ENCODE results near the gene CT45A9.
"Not testable (repeated sequence)": the region's sequence is repeated elsewhere in the genome, so short reads cannot be mapped to it uniquely, and the experiment has no call there.

The CT45A9 gene, protein sequence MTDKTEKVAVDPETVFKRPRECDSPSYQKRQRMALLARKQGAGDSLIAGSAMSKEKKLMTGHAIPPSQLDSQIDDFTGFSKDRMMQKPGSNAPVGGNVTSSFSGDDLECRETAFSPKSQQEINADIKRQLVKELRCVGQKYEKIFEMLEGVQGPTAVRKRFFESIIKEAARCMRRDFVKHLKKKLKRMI

DNA sequence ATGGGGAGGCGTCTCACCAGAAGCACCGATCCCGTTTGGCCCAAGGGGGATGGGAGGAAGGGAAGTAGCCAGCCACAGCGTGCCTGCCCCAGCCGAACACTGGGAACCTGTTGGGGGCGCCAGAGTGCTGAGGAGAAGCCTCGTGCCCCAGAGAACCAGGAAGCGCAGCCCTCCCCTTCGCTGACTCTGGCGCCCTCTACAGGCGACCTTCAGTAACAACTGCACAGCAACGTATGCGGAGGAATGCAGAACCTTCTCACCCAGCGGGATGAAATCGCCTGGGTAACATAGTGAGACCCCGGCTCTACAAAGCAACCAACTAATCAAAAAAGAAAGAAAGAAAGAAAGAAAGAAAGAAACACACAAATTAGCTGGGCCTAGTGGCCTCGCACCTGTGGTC lies at the start of gene CT45A9:
CT45A9 (minus strand) TSS at position 101 of the 400 bp plus-strand sequence. CDS start 3,751 bp downstream, outside the sequence.
- DNase-seq (ENCODE audit: low spot score), result not testable (repeated sequence)

DNA sequence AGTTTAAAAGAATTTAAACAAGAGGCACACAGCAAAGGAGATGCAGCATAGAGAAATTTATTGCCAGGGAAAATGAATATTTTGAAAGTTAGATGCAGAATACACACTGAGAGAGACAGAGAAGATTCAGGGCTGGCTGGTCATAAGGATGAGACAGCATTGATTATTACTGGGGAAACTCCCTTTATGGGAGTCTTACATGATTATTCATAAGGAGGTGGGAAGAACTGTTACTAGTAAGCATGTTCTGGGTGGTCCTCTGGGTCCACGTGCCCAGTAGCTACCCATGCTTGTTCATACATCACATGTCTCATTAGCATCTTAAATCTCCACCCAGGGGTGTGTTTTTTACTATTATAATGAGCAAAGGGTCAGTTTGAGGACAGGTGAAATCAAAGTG lies 48.9 kb upstream of the CT45A9 start:
- not testable (repeated sequence) for DNase-seq (ENCODE audit: low spot score)

DNA sequence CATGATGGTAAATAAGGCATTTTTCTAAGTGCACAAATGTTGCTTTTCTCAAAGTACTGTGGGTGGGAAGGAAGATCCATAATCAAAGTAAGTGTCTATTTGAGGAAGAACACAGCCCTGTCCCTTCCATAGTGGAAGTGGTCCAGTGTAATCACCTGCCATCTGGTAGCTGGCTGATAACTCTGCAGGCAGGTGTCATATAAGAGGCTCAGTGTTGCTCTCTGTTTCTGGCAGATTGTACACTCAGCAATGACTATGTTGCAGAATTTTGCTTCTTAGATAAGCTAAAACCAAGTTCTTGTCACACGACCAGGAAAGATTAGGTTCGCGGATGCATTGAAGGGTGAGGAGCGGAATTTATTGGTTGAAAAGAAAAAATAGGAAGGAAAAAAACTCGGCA lies 42.8 kb upstream of the CT45A9 start:
- no peak for DNase-seq (ENCODE audit: low spot score)

DNA sequence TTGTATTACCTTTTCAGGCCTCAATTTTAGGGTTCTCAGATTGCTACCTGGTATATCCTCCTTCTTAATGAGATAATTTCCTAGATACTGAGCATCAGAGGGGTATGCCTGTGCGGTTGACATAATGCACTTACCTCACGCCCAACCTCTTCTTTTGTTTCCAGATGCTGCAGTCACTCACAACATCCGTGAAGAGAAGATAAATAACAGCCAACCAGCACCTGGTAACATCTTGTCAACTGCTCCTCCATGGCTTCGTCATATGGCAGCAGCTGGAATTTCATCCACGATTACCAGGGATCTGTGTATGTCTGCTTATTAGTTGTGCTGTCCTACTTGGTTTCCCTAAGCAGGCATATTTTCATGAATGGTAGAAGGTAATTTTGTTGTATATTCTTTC lies 38.6 kb upstream of the CT45A9 start:
- no peak for DNase-seq (ENCODE audit: low spot score)

DNA sequence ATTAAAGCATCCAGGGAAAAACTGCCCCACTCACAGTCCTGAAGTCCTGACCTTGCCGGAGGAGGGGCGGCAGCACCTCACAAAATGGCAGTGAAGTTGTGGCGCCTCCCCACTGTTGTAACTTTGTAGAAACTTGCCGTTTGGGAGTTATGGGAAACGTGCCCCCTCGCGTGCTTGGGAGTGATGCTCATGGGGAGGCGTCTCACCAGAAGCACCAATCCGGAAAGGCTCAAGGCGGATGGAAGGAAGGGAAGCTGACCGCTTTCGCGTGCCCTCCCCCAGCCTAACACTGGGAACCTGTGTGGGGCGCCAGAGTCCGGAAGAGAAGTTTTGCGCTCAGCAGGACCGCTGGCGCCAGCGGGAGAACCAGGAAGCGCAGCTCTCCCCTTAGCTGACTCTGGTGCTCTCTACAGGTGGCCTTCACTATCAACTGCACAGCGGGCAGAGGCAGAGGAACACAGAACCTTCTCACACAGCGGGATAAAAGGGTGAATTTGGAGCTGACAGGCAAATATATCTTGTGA lies 21.7 kb upstream of the CT45A9 start, which contains the start of the genes CT45A10 and SAGE1:
CT45A10 (minus strand) TSS at position 151 of the 524 bp plus-strand sequence. CDS start 8,100 bp downstream, outside the sequence.
SAGE1 (plus strand) TSS at position 423 of the 524 bp plus-strand sequence. CDS start 2,527 bp downstream, outside the sequence.
- DNase-seq (ENCODE audit: low spot score), result peak; percentile 5

DNA sequence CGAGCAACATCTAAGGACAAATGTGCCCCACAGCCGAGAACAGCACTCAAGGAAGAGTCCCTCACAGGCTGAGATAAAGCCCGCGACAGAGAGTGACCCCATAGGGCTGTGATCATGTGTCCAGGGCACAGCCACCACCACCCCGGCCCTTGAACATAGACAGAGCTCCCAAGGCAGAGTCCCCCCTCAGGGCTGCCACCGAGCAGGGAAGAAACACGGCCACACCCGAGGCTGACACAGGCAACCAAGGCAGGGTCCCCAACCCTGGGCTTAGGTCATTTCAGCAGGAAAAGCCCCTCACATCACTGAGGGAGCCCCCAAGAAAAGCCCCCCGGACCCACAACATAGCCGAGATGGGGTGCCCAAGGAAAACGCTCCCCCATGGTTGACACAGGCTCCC lies 21.2 kb upstream of the CT45A9 start:
- no peak for DNase-seq (ENCODE audit: low spot score)

DNA sequence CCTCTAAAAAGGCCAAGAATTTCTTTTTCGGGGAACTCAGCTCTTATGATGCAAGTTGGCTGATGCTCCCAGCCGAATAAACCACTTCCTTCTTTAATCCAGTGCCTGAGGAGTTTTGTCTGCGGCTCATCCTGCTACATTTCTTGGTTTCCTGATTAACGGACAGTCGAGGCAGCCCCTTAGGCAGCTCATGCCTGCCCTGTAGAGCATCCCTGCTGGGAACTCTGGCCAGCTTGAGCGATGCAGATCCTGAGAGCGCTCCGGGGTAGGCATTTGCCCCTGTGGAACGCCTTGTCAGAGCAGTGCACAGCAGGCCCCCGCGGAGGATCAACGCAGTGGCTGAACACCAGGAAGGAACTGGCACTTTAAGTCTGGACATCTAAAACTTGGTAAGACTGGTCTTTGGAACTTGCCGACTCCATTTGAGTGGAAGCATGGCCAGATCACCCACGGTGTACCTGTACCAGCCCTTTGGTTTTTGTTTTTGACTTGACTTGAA lies 18.5 kb upstream of the CT45A9 start:
- DNase-seq (ENCODE audit: low spot score), result no peak

DNA sequence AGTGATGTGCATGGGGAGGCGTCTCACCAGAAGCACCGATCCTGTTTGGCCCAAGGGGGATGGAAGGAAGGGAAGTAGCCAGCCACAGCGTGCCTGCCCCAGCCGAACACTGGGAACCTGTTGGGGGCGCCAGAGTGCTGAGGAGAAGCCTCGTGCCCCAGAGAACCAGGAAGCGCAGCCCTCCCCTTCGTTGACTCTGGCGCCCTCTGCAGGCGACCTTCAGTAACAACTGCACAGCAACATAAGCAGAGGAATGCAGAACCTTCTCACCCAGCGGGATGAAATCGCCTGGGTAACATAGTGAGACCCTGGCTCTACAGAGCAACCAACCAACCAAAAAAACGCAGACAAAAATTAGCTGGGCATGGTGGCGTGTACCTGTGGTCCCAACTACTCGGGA lies 17.4 kb upstream of the CT45A9 start:
- DNase-seq (ENCODE audit: low spot score), result not testable (repeated sequence)

DNA sequence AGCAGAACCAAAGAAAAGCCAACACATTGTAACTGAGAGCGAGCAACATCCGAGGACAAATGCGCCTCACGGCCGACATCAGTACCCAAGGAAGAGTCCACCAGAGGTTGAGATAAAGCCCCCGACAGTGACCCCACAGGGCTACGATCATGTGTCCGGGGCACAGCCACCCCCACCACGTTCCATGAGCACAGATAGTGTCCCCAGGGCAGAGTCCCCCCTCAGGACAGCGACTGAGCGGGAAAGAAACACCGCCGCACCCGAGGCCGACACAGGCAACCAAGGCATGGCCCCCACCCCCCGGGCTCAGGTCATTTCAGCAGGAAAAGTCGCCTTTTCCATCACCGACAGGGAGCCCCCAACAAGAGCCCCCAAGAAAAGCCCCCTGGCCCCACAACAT lies 16.6 kb upstream of the CT45A9 start:
- not testable (repeated sequence) for DNase-seq (ENCODE audit: low spot score)

DNA sequence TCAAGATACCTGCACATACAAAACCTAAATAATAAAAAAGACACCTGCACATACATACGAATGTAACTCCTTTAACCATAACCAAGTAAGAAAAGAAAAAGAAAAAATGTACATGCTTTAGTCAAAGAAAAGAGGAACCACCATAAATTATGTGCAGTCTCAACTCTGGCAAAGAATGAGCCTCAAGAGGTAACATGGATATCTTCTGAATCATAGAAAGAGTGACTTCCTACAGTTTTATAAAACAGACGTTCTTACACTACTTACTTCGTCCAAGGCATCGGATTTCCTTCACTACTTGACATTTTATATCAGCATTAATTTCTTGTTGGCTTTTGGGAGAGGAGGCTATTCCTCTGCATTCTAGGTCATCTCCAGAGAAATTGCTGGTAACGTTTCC lies 11.1 kb upstream of the CT45A9 start:
- DNase-seq (ENCODE audit: low spot score), result not testable (repeated sequence)

DNA sequence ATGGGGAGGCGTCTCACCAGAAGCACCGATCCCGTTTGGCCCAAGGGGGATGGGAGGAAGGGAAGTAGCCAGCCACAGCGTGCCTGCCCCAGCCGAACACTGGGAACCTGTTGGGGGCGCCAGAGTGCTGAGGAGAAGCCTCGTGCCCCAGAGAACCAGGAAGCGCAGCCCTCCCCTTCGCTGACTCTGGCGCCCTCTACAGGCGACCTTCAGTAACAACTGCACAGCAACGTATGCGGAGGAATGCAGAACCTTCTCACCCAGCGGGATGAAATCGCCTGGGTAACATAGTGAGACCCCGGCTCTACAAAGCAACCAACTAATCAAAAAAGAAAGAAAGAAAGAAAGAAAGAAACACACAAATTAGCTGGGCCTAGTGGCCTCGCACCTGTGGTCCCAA lies 17.2 kb downstream of the CT45A9 start, which contains the start of gene CT45A8:
CT45A8 (minus strand) TSS at position 101 of the 400 bp plus-strand sequence. CDS start 3,755 bp downstream, outside the sequence.
- not testable (repeated sequence) for DNase-seq (ENCODE audit: low spot score)

DNA sequence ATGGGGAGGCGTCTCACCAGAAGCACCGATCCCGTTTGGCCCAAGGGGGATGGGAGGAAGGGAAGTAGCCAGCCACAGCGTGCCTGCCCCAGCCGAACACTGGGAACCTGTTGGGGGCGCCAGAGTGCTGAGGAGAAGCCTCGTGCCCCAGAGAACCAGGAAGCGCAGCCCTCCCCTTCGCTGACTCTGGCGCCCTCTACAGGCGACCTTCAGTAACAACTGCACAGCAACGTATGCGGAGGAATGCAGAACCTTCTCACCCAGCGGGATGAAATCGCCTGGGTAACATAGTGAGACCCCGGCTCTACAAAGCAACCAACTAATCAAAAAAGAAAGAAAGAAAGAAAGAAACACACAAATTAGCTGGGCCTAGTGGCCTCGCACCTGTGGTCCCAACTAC lies 34.4 kb downstream of the CT45A9 start, which contains the start of gene CT45A7:
CT45A7 (minus strand) TSS at position 101 of the 400 bp plus-strand sequence. CDS start 3,747 bp downstream, outside the sequence.
- not testable (repeated sequence) for DNase-seq (ENCODE audit: low spot score)

DNA sequence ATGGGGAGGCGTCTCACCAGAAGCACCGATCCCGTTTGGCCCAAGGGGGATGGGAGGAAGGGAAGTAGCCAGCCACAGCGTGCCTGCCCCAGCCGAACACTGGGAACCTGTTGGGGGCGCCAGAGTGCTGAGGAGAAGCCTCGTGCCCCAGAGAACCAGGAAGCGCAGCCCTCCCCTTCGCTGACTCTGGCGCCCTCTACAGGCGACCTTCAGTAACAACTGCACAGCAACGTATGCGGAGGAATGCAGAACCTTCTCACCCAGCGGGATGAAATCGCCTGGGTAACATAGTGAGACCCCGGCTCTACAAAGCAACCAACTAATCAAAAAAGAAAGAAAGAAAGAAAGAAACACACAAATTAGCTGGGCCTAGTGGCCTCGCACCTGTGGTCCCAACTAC lies 51.7 kb downstream of the CT45A9 start, which contains the start of gene CT45A2:
CT45A2 (minus strand) TSS at position 101 of the 400 bp plus-strand sequence. CDS start 3,747 bp downstream, outside the sequence.
- not testable (repeated sequence) for DNase-seq (ENCODE audit: low spot score)
